Neuron (in vitro differentiated cells): ENCODE results near the gene RBBP5.

Source experiments
- H2AFZ ChIP-seq: one replicate; pipeline ENCODE4 v1.6.1; 2013; ENCODE audit warnings: low read depth, mild to moderate bottlenecking, inconsistent platforms, low read length, moderate library complexity
- H3K27me3 ChIP-seq: one replicate; pipeline ENCODE4 v1.6.1; 2013; ENCODE audit warnings: low read length; ENCODE audit not compliant: insufficient read depth
- H3K36me3 ChIP-seq: one replicate; pipeline ENCODE4 v1.6.1; 2013; ENCODE audit warnings: low read length; ENCODE audit not compliant: insufficient read depth
- H3K4me1 ChIP-seq: one replicate; pipeline ENCODE4 v1.6.1; 2013; ENCODE audit warnings: low read length; ENCODE audit not compliant: insufficient read depth
- H3K4me3 ChIP-seq: 2 replicates; pipeline ENCODE4 v1.5.1; 2013; ENCODE audit warnings: mild to moderate bottlenecking, low read length, moderate library complexity
- H3K9me3 ChIP-seq: one replicate; pipeline ENCODE4 v1.6.1; 2013; ENCODE audit warnings: low read length

RBBP5 gene

DNA sequence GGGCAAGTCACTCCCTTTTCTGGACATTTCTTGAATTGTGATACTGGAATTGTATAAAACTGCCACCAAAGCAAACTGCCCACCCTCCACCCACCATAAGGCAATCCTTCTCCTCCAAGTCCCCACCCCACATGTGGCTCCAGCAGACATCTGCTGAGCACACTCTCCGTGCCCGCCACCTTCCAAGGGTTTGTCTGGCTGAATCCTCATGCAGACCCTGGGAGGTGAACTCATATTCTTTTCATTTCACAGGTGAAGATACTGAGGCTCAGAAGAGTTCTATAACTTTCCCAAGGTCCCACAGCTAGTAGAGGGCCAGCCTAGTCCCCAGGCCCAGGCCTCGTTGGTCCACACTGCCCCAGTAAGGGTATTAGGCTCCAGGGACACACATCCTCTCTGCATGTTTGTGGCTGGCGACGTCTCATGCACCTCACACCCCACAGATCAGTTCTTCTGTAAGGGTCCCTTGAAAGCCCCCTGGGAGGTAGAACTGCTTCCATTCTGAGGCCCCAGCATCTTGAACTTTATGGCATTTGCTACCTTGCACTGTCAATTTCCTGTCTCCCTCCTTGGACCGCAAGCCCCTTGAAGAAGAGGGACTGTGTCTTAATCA is 64.7 kb downstream of the RBBP5 start:
- Histone ChIP-seq H2AFZ (no peak overlapping the region), H3K4me1 (no peaks in the 10 kb centered on the region), H3K4me3 (no peak overlapping the region), H3K36me3 (no peaks in the 10 kb centered on the region), H3K27me3 (peaks cover 11% of the 10 kb centered on the region), H3K9me3 (no peaks in the 10 kb centered on the region)

- no peaks in the 10 kb centered on the region for H3K36me3 ChIP-seq
- H3K4me3 ChIP-seq: no peak overlapping the region
- H3K4me1 ChIP-seq: no peaks in the 10 kb centered on the region
- no peaks in the 10 kb centered on the region for H3K9me3 ChIP-seq
- no peak overlapping the region for H2AFZ ChIP-seq
- H3K27me3 ChIP-seq: peaks cover 11% of the 10 kb centered on the region
These were observed 65.6 kb downstream of the RBBP5 start for GRCh38 chr1:205056188-205056611.

- H3K9me3 ChIP-seq: no peaks in the 10 kb centered on the region
- H3K4me1 ChIP-seq: no peaks in the 10 kb centered on the region
- H2AFZ ChIP-seq: no peak overlapping the region
- no peak overlapping the region for H3K4me3 ChIP-seq
- peaks cover 23% of the 10 kb centered on the region for H3K27me3 ChIP-seq
- H3K36me3 ChIP-seq: no peaks in the 10 kb centered on the region
These were observed 67.8 kb downstream of the RBBP5 start for GRCh38 chr1:205054013-205054412.

- H2AFZ ChIP-seq: no peak overlapping the region
- no peak overlapping the region for H3K4me3 ChIP-seq
- no peaks in the 10 kb centered on the region for H3K36me3 ChIP-seq
- no peaks in the 10 kb centered on the region for H3K4me1 ChIP-seq
- H3K27me3 ChIP-seq: peaks cover 26% of the 10 kb centered on the region
- H3K9me3 ChIP-seq: no peaks in the 10 kb centered on the region
These were observed 68.5 kb downstream of the RBBP5 start for GRCh38 chr1:205053296-205053695.

GRCh38 chr1:205052690-205053089 is 69.1 kb downstream of the RBBP5 start:
- Histone ChIP-seq H3K36me3 (no peaks in the 10 kb centered on the region), H3K27me3 (peaks cover 31% of the 10 kb centered on the region), H3K9me3 (no peaks in the 10 kb centered on the region), H3K4me1 (no peaks in the 10 kb centered on the region), H2AFZ (no peak overlapping the region), H3K4me3 (no peak overlapping the region)

- Histone ChIP-seq H3K27me3 (peaks cover 54% of the 10 kb centered on the region), H2AFZ (no peak overlapping the region), H3K9me3 (no peaks in the 10 kb centered on the region), H3K4me3 (no peak overlapping the region), H3K36me3 (no peaks in the 10 kb centered on the region), H3K4me1 (no peaks in the 10 kb centered on the region)
These were observed 72.3 kb downstream of the RBBP5 start for GRCh38 chr1:205049479-205049878.

DNA sequence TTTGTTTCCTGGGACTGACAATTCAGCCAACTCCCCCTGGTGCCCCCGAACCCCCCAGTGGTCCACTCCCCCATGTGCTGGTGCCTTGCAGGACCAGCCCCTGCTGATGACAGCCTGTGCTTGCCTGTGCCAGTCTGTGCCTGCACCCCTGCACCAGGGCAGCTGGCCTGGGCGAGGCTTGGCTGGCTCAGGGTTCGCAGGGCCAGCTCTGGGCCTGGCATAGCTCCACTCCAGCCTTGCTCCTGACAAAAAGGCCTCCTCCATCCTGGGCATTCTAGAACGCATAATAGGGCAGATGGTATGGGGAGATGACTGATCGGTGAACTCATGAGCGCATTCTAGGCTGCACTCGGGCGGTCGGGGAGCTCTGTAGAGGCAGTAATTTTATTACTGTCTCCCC is 73.4 kb downstream of the RBBP5 start:
- Histone ChIP-seq H3K27me3 (peaks cover 60% of the 10 kb centered on the region), H2AFZ (no peak overlapping the region), H3K36me3 (no peaks in the 10 kb centered on the region), H3K4me1 (peaks cover 2% of the 10 kb centered on the region), H3K4me3 (no peak overlapping the region), H3K9me3 (no peaks in the 10 kb centered on the region)

- no peak overlapping the region for H3K4me3 ChIP-seq
- H3K36me3 ChIP-seq: no peaks in the 10 kb centered on the region
- peaks cover 6% of the 10 kb centered on the region for H3K4me1 ChIP-seq
- peaks cover 59% of the 10 kb centered on the region for H3K27me3 ChIP-seq
- H3K9me3 ChIP-seq: no peaks in the 10 kb centered on the region
- no peak overlapping the region for H2AFZ ChIP-seq
These were observed 74.0 kb downstream of the RBBP5 start for GRCh38 chr1:205047764-205048231.

DNA sequence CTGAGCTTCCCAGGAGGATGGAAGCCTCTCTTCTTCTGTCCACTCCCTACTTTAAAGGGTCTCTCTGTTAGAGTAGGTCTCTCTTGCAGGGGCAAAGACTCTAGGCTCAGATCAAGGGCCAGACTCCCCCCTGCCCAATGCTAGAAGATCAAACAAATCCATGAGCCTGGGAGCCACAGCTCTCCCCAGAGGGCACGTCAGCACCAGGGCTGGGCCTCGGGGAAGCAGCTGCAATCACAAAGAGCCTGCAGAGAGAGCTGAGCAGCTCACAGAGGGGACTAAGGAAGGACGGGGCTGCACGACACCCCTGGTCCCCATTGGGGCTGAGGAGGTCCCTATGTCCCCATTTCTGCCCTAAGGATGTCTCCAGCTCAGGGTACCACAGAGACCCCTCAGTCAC is 74.9 kb downstream of the RBBP5 start:
- Histone ChIP-seq H3K9me3 (no peaks in the 10 kb centered on the region), H3K4me3 (no peak overlapping the region), H3K27me3 (peaks cover 69% of the 10 kb centered on the region), H2AFZ (no peak overlapping the region), H3K36me3 (no peaks in the 10 kb centered on the region), H3K4me1 (peaks cover 6% of the 10 kb centered on the region)

DNA sequence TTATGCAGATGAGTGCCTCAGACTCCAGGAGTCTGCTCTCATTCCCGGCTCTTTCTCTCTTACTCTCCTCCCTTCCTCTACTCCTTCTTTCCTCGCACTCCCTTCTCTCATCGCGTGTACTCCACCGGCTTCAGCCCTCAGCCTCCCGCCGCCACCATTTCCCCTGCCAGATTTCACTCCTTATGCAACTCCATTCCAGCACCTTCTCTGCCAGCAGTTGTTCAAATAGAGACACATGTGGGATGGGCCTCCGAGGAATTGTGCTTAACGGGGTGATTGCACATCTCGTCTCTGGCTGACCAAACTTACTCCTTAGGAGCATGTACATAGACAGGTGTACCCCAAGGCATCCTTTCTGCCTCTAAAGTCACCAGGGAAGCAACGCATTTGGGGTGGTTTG is 76.6 kb downstream of the RBBP5 start:
- no peaks in the 10 kb centered on the region for H3K9me3 ChIP-seq
- H3K4me3 ChIP-seq: peak overlapping the region; percentile 2
- H3K4me1 ChIP-seq: peaks cover 6% of the 10 kb centered on the region
- H3K36me3 ChIP-seq: no peaks in the 10 kb centered on the region
- H2AFZ ChIP-seq: no peak overlapping the region
- H3K27me3 ChIP-seq: peaks cover 80% of the 10 kb centered on the region

DNA sequence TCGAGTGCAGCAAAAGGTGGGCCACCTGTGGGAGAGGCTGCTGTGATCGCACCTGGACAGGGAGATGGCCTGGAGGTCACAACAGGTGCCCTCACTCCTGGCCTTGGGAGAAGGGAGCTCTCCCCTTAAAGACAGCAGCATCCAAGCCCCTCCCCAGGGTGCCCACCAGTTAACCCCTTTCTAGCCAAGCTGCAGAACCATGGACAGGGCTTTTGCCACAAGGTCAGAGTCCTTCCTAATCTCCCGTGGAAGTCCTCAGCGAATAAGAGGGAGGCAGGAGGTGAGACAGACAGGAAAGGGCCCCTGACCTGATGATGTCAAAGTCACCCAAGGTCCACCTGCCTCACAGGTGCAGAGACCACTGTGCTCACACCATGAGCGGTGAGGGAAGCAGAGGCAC is 77.0 kb downstream of the RBBP5 start:
- Histone ChIP-seq H3K4me3 (peak overlapping the region; percentile 2), H3K36me3 (no peaks in the 10 kb centered on the region), H3K9me3 (no peaks in the 10 kb centered on the region), H2AFZ (no peak overlapping the region), H3K4me1 (peaks cover 6% of the 10 kb centered on the region), H3K27me3 (peaks cover 80% of the 10 kb centered on the region)

DNA sequence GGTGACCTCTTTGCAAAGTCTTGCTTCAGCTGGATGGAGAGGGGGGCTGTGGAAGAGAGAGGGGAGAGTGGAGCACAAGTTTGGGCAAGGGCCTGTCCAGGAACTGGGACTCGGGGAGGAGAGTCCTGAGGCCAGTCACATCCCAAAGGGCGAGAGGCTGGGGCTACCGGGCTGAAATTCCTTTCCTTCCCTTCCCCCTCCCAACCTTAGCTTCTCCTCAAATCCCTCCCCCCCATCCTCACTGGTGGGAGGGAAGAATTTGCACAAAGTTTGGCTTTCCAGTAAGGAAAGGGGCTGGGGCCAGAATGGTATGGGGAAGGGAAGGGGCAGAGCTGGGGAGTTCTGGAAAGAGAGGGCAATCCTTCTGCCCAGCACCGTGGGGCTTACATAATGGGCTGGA is 77.9 kb downstream of the RBBP5 start:
- peaks cover 6% of the 10 kb centered on the region for H3K4me1 ChIP-seq
- no peaks in the 10 kb centered on the region for H3K9me3 ChIP-seq
- no peak overlapping the region for H2AFZ ChIP-seq
- H3K36me3 ChIP-seq: no peaks in the 10 kb centered on the region
- peaks cover 77% of the 10 kb centered on the region for H3K27me3 ChIP-seq
- H3K4me3 ChIP-seq: peak overlapping the region; percentile 41

DNA sequence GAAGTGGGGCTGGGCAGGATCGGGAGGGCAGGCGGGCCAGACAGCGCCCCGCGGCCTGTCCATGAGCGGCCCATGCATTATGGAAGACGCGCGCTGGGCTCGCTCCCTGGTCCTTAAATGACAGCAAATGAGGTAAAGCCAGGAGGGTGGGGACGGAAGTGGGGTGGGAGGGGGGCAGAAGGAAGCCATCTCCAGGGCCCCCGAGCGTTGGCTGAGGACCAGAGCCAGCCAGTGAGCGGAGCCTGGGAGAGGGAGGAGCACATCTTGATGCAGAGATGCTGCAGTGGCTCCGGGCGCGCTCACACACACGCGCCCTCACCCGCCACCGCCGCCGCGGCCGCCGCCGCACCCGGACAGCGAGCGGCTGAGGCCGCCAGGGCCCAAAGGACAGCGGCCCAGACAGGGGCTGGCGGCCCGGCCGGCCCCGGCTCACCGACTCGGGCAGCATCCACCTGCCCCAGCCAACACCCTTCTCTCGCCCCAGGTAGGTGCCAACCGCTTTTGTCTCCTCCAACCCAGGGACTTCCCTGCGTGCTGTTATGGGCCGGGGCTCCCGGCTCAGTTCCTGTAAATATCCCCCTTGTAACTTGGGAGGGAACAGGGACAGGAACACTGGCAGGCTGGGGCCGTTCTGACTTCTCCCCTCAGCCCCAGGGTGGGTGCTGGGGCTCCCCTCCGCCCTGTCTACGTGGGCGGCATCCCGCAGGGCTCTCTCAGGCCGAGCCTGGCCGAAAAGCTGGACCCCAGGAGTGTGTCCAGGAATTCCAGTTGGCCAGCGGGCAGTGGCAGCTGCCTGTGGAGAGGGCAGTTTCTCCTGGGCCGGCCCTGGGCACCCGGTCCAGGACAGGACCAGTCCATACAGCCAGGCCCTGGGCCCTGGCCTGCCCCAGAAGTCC is 78.6 kb downstream of the RBBP5 start, which contains the start of gene CNTN2:
CNTN2 (plus strand) TSS at position 302 of the 896 bp plus-strand sequence. CDS start 9,974 bp downstream, outside the sequence.
- no peaks in the 10 kb centered on the region for H3K36me3 ChIP-seq
- peaks cover 6% of the 10 kb centered on the region for H3K4me1 ChIP-seq
- peak within 1 kb of the TSS; percentile 41 for H3K4me3 ChIP-seq
- peaks cover 73% of the 10 kb centered on the region for H3K27me3 ChIP-seq
- H3K9me3 ChIP-seq: no peaks in the 10 kb centered on the region
- peak within 1 kb of the TSS; percentile 51 for H2AFZ ChIP-seq
